ENCODE data around the gene TMEM201.

DNA sequence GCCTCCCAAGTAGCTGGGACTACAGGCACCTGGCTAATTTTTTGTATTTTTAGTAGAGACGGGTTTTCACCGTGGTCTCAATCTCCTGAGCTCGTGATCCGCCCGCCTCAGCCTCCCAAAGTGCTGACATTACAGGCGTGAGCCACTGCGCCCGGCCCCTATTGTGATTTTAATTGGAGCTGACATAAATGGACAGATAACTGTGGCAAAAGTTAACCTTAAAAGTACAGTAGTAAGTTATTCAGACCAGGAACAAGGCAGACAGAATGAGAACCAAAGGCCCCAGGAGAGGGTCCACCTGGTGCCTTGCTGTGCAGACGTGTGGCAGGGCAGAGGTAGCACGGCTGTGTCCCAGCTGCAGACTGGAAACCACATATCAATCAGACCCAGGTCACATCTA, 11.0 kb downstream of the TMEM201 start:
- TF ChIP-seq GATA1 (IDR thresholded peaks at IDR 0.05; ENCODE audit: low read depth, low read length) = no peak
- TF ChIP-seq POLR2A (IDR thresholded peaks at IDR 0.05; ENCODE audit: low read length) = no peak
